ELF-1 (cell line): Measurements from ENCODE around the gene PAPOLA.

Experiments
- DNase-seq: peaks from one replicate; pipeline ENCODE4 v3.0.0-alpha.2; 2016; ENCODE audit warnings: low read depth, low spot score

The PAPOLA gene

GRCh38 chr14:96565811-96566210 lies 63.6 kb downstream of the PAPOLA start:
- DNase-seq, result no peak

- no peak for DNase-seq
Observed at GRCh38 chr14:96567289-96567899, 65.2 kb downstream of the PAPOLA start.

GRCh38 chr14:96568621-96569020 lies 66.4 kb downstream of the PAPOLA start:
- DNase-seq, result no peak

GRCh38 chr14:96571311-96571710 lies 69.1 kb downstream of the PAPOLA start:
- no peak for DNase-seq

- no peak for DNase-seq
Observed at GRCh38 chr14:96573473-96574100, 71.4 kb downstream of the PAPOLA start.

GRCh38 chr14:96574171-96574632 lies 72.0 kb downstream of the PAPOLA start:
- no peak for DNase-seq

- DNase-seq, result no peak
Observed at GRCh38 chr14:96574633-96575632, 72.8 kb downstream of the PAPOLA start.

- no peak for DNase-seq
Observed at GRCh38 chr14:96576359-96576758, 74.2 kb downstream of the PAPOLA start.

- no peak for DNase-seq
Observed at GRCh38 chr14:96576937-96577336, 74.8 kb downstream of the PAPOLA start.

- DNase-seq, result no peak
Observed at GRCh38 chr14:96578619-96579018, 76.4 kb downstream of the PAPOLA start.

- DNase-seq, result no peak
Observed at GRCh38 chr14:96579358-96579757, 77.2 kb downstream of the PAPOLA start.

- DNase-seq, result no peak
Observed at GRCh38 chr14:96579855-96580254, 77.7 kb downstream of the PAPOLA start.

GRCh38 chr14:96580566-96580965 lies 78.4 kb downstream of the PAPOLA start:
- DNase-seq, result no peak

GRCh38 chr14:96581026-96581425 lies 78.8 kb downstream of the PAPOLA start:
- DNase-seq, result no peak

- no peak for DNase-seq
Observed at GRCh38 chr14:96581902-96582301, 79.7 kb downstream of the PAPOLA start.

GRCh38 chr14:96582411-96582961 lies 80.3 kb downstream of the PAPOLA start:
- peak; percentile 1 for DNase-seq

- peak; percentile 0 for DNase-seq
Observed at GRCh38 chr14:96582995-96583394, 80.8 kb downstream of the PAPOLA start.

GRCh38 chr14:96583569-96584041 lies 81.4 kb downstream of the PAPOLA start:
- peak; percentile 0 for DNase-seq

GRCh38 chr14:96584199-96584906 lies 82.2 kb downstream of the PAPOLA start:
- DNase-seq, result peak; percentile 89

- peak; percentile 17 for DNase-seq
Observed at GRCh38 chr14:96584907-96585671, 82.9 kb downstream of the PAPOLA start.
